Vagina (tissue), 2 donors: ENCODE results near the gene RNASE7.

Experiments
- POLR2A ChIP-seq, 2 donors: fragments of 450-650 bp; IDR thresholded peaks; one replicate each; pipeline ENCODE4 v1.6.1; 2017; ENCODE audit warnings: antibody characterized with exemption in 2 of 2, mild to moderate bottlenecking in 2 of 2, moderate library complexity in 2 of 2
- POLR2AphosphoS5 ChIP-seq, 2 donors: sonication (generic); formaldehyde crosslinking; IDR thresholded peaks; one replicate each; pipeline ENCODE4 v1.9.0; 2017; ENCODE audit warnings: antibody characterized with exemption in 2 of 2, mild to moderate bottlenecking in 2 of 2, low read depth in 1 of 2; ENCODE audit not compliant: insufficient read depth in 1 of 2
- TF ChIP-seq, protein P1 (sequence below), 3 experiments: fragments of 450-650 bp in 2 of 3; fragments of 200-600 bp in 1 of 3; sonication (generic) in 1 of 3; IDR thresholded peaks; one replicate each; pipeline ENCODE4 v1.5.1; 2017 to 2019; ENCODE audit warnings: antibody characterized with exemption in 3 of 3, mild to moderate bottlenecking in 2 of 3, moderate library complexity in 2 of 3

GRCh38 chr14:21059842-21060613 is 17.9 kb downstream of the RNASE7 start:
- TF ChIP-seq, protein P1, sequence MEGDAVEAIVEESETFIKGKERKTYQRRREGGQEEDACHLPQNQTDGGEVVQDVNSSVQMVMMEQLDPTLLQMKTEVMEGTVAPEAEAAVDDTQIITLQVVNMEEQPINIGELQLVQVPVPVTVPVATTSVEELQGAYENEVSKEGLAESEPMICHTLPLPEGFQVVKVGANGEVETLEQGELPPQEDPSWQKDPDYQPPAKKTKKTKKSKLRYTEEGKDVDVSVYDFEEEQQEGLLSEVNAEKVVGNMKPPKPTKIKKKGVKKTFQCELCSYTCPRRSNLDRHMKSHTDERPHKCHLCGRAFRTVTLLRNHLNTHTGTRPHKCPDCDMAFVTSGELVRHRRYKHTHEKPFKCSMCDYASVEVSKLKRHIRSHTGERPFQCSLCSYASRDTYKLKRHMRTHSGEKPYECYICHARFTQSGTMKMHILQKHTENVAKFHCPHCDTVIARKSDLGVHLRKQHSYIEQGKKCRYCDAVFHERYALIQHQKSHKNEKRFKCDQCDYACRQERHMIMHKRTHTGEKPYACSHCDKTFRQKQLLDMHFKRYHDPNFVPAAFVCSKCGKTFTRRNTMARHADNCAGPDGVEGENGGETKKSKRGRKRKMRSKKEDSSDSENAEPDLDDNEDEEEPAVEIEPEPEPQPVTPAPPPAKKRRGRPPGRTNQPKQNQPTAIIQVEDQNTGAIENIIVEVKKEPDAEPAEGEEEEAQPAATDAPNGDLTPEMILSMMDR (IDR thresholded peaks at IDR 0.05), result no peak
- TF ChIP-seq POLR2A (IDR thresholded peaks at IDR 0.05) (no peak), POLR2AphosphoS5 (IDR thresholded peaks at IDR 0.05; ENCODE audit: insufficient read depth in 1 of 2, low read depth in 1 of 2) (no peak)
